Neural progenitor cell (in vitro differentiated cells): ENCODE results near the gene RNF144A. TPM values are rescaled to one million over a fixed set of nuclear protein-coding genes. Genes with fewer than 3 reads are reported as not detected.

Experiments
- DNase-seq: peaks from one replicate; pipeline ENCODE4 v3.0.0-alpha.2; 2016; ENCODE audit warnings: low spot score
- H2AFZ ChIP-seq: fragments of 200-600 bp; sonication (generic); replicated peaks from 2 replicates; pipeline ENCODE4 v1.6.1; 2016; ENCODE audit warnings: antibody characterized with exemption
- H3F3A ChIP-seq: fragments of 200-600 bp; sonication (generic); 2 replicates; pipeline ENCODE4 v1.6.1; 2016; ENCODE audit warnings: antibody characterized with exemption, low read depth
- H3K27ac ChIP-seq: fragments of 200-600 bp; sonication (generic); 2 replicates; pipeline ENCODE4 v1.5.1; 2016; ENCODE audit warnings: mild to moderate bottlenecking
- H3K27me3 ChIP-seq: fragments of 200-600 bp; sonication (generic); 2 replicates; pipeline ENCODE4 v1.6.1; 2016; ENCODE audit warnings: mild to moderate bottlenecking, moderate library complexity
- H3K36me3 ChIP-seq: fragments of 200-600 bp; sonication (generic); 2 replicates; pipeline ENCODE4 v1.5.1; 2016
- H3K4me1 ChIP-seq: fragments of 200-600 bp; sonication (generic); 2 replicates; pipeline ENCODE4 v1.6.1; 2016; ENCODE audit warnings: mixed run types
- H3K4me2 ChIP-seq: fragments of 200-600 bp; sonication (generic); 2 replicates; pipeline ENCODE4 v1.6.1; 2016
- H3K4me3 ChIP-seq: fragments of 200-600 bp; sonication (generic); 2 replicates; pipeline ENCODE4 v1.5.1; 2016
- H3K79me2 ChIP-seq: fragments of 200-600 bp; sonication (generic); 2 replicates; pipeline ENCODE4 v1.6.1; 2016; ENCODE audit warnings: low read depth
- H3K9ac ChIP-seq: fragments of 200-600 bp; sonication (generic); 2 replicates; pipeline ENCODE4 v1.6.1; 2016
- H3K9me3 ChIP-seq: fragments of 200-600 bp; sonication (generic); 2 replicates; pipeline ENCODE4 v1.5.1; 2016; ENCODE audit warnings: low read depth
- H4K20me1 ChIP-seq: fragments of 200-600 bp; sonication (generic); 2 replicates; pipeline ENCODE4 v1.6.1; 2016; ENCODE audit warnings: low read depth
- H3K27ac Mint-ChIP-seq: 3 replicates; pipeline ENCODE4 v1.8.0; 2021; ENCODE audit warnings: mixed read lengths
- H3K27me3 Mint-ChIP-seq: 2 replicates; pipeline ENCODE4 v1.8.0; 2022; ENCODE audit warnings: low read depth, mild to moderate bottlenecking, inconsistent platforms, moderate library complexity, mixed read lengths; ENCODE audit not compliant: insufficient read depth
- H3K36me3 Mint-ChIP-seq: 3 replicates; pipeline ENCODE4 v1.8.0; 2021; ENCODE audit warnings: mixed read lengths
- H3K4me1 Mint-ChIP-seq: 3 replicates; pipeline ENCODE4 v1.8.0; 2021; ENCODE audit warnings: mixed read lengths
- H3K4me3 Mint-ChIP-seq: 3 replicates; pipeline ENCODE4 v1.8.0; 2021; ENCODE audit warnings: mild to moderate bottlenecking, moderate library complexity, mixed read lengths
- H3K9me3 Mint-ChIP-seq: 3 replicates; pipeline ENCODE4 v1.8.0; 2020; ENCODE audit warnings: mixed read lengths
- EZH2 ChIP-seq: fragments of 200-600 bp; sonication (generic); IDR thresholded peaks from 2 replicates; pipeline ENCODE4 v1.6.1; 2017; ENCODE audit warnings: antibody characterized with exemption, mild to moderate bottlenecking, moderate library complexity
- EZH2phosphoT487 ChIP-seq: fragments of 200-600 bp; sonication (generic); IDR thresholded peaks from 2 replicates; pipeline ENCODE4 v1.6.1; 2017; ENCODE audit warnings: antibody characterized with exemption
- total RNA-seq: library from RNA; depleted of rRNA; stranded (reverse); fragments of >200 nt; gene quantifications from 2 replicates; pipeline ENCODE4 v1.2.3, GENCODE V29; 2015; ENCODE audit warnings: low replicate concordance
- TF ChIP-seq, protein P1 (sequence below): fragments of 200-600 bp; sonication (generic); IDR thresholded peaks from 2 replicates; pipeline ENCODE4 v1.5.1; 2017; ENCODE audit warnings: antibody characterized with exemption, mild to moderate bottlenecking

RNF144A gene
- total RNA-seq, 1 donor from 2014 or later: 32.0 TPM

DNA sequence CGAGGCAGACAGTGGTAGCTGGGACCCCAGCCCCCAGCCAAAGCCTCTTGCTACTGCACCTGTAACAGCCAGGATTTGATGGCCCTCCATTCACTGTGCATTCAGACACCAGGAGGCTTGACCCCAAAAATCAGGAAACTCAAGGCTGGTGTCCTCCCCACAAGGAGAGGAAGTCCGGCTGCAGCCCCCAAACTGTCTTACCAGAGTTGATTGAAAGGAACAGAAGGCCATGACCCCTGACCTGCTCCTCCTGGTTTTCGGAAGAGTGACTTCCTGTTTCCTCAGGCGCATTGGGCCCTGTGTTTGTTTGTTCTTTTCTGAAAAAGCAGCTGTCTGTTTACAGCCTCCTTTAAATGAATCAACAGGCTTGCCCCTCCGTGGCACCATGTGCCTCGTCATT lies 111.6 kb downstream of the RNF144A start:
- no peak overlapping the region for H3K4me3 ChIP-seq
- H3K4me3 Mint-ChIP-seq: no peak overlapping the region
- H3K4me1 ChIP-seq: peaks cover 3% of the 10 kb centered on the region
- H2AFZ ChIP-seq: no peak overlapping the region
- H4K20me1 ChIP-seq: no peaks in the 10 kb centered on the region
- peak overlapping the region; percentile 72 for H3K27ac Mint-ChIP-seq
- no peak overlapping the region for H3K4me2 ChIP-seq
- H3K79me2 ChIP-seq: no peaks in the 10 kb centered on the region
- TF ChIP-seq EZH2 (no peak), EZH2phosphoT487 (no peak)
- TF ChIP-seq, protein P1, sequence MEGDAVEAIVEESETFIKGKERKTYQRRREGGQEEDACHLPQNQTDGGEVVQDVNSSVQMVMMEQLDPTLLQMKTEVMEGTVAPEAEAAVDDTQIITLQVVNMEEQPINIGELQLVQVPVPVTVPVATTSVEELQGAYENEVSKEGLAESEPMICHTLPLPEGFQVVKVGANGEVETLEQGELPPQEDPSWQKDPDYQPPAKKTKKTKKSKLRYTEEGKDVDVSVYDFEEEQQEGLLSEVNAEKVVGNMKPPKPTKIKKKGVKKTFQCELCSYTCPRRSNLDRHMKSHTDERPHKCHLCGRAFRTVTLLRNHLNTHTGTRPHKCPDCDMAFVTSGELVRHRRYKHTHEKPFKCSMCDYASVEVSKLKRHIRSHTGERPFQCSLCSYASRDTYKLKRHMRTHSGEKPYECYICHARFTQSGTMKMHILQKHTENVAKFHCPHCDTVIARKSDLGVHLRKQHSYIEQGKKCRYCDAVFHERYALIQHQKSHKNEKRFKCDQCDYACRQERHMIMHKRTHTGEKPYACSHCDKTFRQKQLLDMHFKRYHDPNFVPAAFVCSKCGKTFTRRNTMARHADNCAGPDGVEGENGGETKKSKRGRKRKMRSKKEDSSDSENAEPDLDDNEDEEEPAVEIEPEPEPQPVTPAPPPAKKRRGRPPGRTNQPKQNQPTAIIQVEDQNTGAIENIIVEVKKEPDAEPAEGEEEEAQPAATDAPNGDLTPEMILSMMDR: no peak
- no peak overlapping the region for H3K9ac ChIP-seq
- no peak for DNase-seq
- H3K9me3 ChIP-seq: no peaks in the 10 kb centered on the region
- H3K27me3 Mint-ChIP-seq: no peaks in the 10 kb centered on the region
- H3K27ac ChIP-seq: no peak overlapping the region
- peaks cover 19% of the 10 kb centered on the region for H3K4me1 Mint-ChIP-seq
- H3K27me3 ChIP-seq: no peaks in the 10 kb centered on the region
- no peaks in the 10 kb centered on the region for H3F3A ChIP-seq
- no peaks in the 10 kb centered on the region for H3K9me3 Mint-ChIP-seq
- no peaks in the 10 kb centered on the region for H3K36me3 ChIP-seq
- peaks cover 58% of the 10 kb centered on the region for H3K36me3 Mint-ChIP-seq

DNA sequence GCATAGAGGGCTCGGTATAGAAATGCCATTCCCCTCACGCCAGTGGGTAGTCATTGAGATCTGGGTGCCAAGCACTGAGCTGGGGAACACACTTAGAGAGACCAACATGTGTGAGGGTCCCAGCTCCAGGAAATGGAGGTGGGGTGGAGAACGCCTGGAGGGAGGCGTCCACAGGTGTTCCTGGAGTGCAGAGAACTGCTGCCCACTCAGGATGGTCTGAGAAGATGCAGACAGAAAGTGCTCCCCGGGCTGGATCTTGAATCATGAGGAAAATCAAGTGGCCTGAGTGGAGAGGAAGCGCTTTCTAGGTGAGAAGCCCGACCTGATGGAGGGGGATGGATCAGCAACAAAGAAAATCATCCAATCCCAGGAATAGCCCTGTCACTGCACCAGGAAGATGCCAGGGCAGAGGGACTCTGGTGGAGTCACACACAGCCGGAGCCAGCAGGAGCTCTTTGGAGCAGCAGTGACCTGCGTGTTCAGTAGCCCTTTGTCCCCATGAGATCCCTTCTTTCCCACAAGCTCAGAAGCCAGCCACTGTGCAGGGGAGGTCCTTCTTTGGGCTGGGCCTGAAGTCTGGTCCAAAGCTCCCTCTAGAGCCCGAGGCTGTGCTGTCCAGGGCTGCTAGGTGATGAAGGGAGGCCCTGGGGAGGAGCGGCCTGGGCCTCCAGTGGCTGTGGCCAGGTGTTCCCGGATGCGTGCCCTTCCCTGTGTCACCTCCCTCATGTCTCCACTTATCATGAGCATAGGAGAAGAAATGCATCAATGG lies 112.3 kb downstream of the RNF144A start:
- peak overlapping the region; percentile 72 for H3K27ac Mint-ChIP-seq
- no peak overlapping the region for H3K9ac ChIP-seq
- H3K4me3 ChIP-seq: no peak overlapping the region
- no peak for TF ChIP-seq EZH2
- no peak for TF ChIP-seq EZH2phosphoT487
- TF ChIP-seq, protein P1: no peak
- no peaks in the 10 kb centered on the region for H3K27me3 ChIP-seq
- H3K27ac ChIP-seq: no peak overlapping the region
- peaks cover 22% of the 10 kb centered on the region for H3K4me1 Mint-ChIP-seq
- H3K36me3 Mint-ChIP-seq: peaks cover 56% of the 10 kb centered on the region
- no peak for DNase-seq
- H3K4me1 ChIP-seq: peaks cover 3% of the 10 kb centered on the region
- no peaks in the 10 kb centered on the region for H3K27me3 Mint-ChIP-seq
- no peak overlapping the region for H3K4me2 ChIP-seq
- H3F3A ChIP-seq: no peaks in the 10 kb centered on the region
- no peak overlapping the region for H2AFZ ChIP-seq
- H4K20me1 ChIP-seq: no peaks in the 10 kb centered on the region
- H3K9me3 ChIP-seq: no peaks in the 10 kb centered on the region
- H3K36me3 ChIP-seq: no peaks in the 10 kb centered on the region
- H3K9me3 Mint-ChIP-seq: no peaks in the 10 kb centered on the region
- H3K79me2 ChIP-seq: no peaks in the 10 kb centered on the region
- no peak overlapping the region for H3K4me3 Mint-ChIP-seq

DNA sequence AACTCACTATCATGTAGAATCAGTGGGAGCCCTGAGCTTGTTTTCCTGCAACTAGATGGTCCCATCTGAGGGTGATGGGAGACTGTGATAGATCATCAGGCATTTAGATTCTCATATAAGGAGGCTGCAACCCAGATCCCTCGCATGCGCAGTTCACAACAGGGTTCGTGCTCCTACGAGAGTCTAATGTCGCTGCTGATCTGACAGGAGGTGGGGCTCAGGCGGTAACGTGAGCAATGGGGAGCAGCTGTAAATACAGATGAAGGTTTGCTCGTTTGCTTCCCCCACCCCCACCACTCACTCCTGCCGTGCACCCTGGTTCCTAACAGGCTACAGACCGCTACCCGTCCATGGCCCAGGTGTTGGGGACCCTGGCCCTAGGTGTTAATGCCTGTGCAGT lies 113.6 kb downstream of the RNF144A start:
- Histone ChIP-seq H3K79me2 (no peaks in the 10 kb centered on the region), H3K36me3 (no peaks in the 10 kb centered on the region), H3K9me3 (no peaks in the 10 kb centered on the region), H3K4me3 (no peak overlapping the region), H2AFZ (no peak overlapping the region), H3K27ac (no peak overlapping the region), H4K20me1 (no peaks in the 10 kb centered on the region), H3F3A (no peaks in the 10 kb centered on the region), H3K4me1 (peaks cover 3% of the 10 kb centered on the region), H3K9ac (no peak overlapping the region), H3K27me3 (no peaks in the 10 kb centered on the region), H3K4me2 (no peak overlapping the region)
- Mint-ChIP-seq H3K27ac (no peak overlapping the region), H3K4me1 (peaks cover 20% of the 10 kb centered on the region), H3K9me3 (no peaks in the 10 kb centered on the region), H3K36me3 (peaks cover 54% of the 10 kb centered on the region), H3K4me3 (no peak overlapping the region), H3K27me3 (no peaks in the 10 kb centered on the region)
- no peak for TF ChIP-seq EZH2phosphoT487
- TF ChIP-seq EZH2: no peak
- TF ChIP-seq, protein P1: no peak
- DNase-seq: no peak
